Thyroid gland (tissue), 4 donors: Measurements from ENCODE around the gene BEST2. TPM values are rescaled to one million over a fixed set of nuclear protein-coding genes. Genes with fewer than 3 reads are reported as not detected.
"Not testable (repeated sequence)": the region's sequence is repeated elsewhere in the genome, so short reads cannot be mapped to it uniquely, and the experiment has no call there.

ENCODE experiments used
- DNase-seq, 2 donors: peaks; one replicate each; pipeline ENCODE4 v3.0.0-alpha.2; 2019
- H3K27ac ChIP-seq, 3 donors: fragments of 200-600 bp; sonication (generic); 1 replicate in 2 of 3; 2 replicates in 1 of 3; pipeline ENCODE4 v1.5.1; 2016 to 2019; ENCODE audit warnings: mild to moderate bottlenecking in 1 of 3, moderate library complexity in 1 of 3
- H3K27me3 ChIP-seq: fragments of 200-600 bp; sonication (generic); one replicate; pipeline ENCODE4 v1.5.1; 2019
- H3K36me3 ChIP-seq, 2 donors: fragments of 200-600 bp; sonication (generic); one replicate each; pipeline ENCODE4 v1.5.1; 2016 to 2019
- H3K4me1 ChIP-seq, 2 donors: fragments of 200-600 bp; sonication (generic); one replicate each; pipeline ENCODE4 v1.5.1; 2017 to 2019
- H3K4me3 ChIP-seq, 3 donors: fragments of 200-600 bp; sonication (generic); replicated peaks in 1 of 3; 1 replicate in 2 of 3; 2 replicates in 1 of 3; pipeline ENCODE4 v1.5.1; 2016; ENCODE audit warnings: mild to moderate bottlenecking in 1 of 3
- H3K9me3 ChIP-seq: fragments of 200-600 bp; sonication (generic); one replicate; pipeline ENCODE4 v1.5.1; 2017
- POLR2A ChIP-seq, 2 donors: fragments of 450-650 bp; IDR thresholded peaks; one replicate each; pipeline ENCODE4 v1.6.1; 2017; ENCODE audit warnings: antibody characterized with exemption in 2 of 2, mild to moderate bottlenecking in 2 of 2, moderate library complexity in 1 of 2
- WGBS, 2 donors: methylation state at CpG; one replicate each; pipeline ENCODE4 v1.1.5; 2017; 5-methylcytosine and 5-hydroxymethylcytosine counted together
- intact Hi-C: fragments of 100-400 bp; cut with DNase I; formaldehyde crosslinking; loops from one replicate; pipeline ENCODE4 v1.15.1; 2023
- total RNA-seq, 4 donors: library from RNA; depleted of rRNA; stranded (reverse); fragments of >200 nt; gene quantifications; one replicate each; pipeline ENCODE4 v1.2.3, GENCODE V29; 2016
- TF ChIP-seq, protein P1 (sequence below), 6 experiments: fragments of 200-600 bp in 3 of 6; fragments of 450-650 bp in 3 of 6; sonication (generic) in 3 of 6; IDR thresholded peaks; one replicate each; pipeline ENCODE4 v1.5.1; 2016 to 2019; ENCODE audit warnings: antibody characterized with exemption in 6 of 6, mild to moderate bottlenecking in 2 of 6, inconsistent platforms in 1 of 6, moderate library complexity in 1 of 6

The BEST2 gene
- total RNA-seq, 4 donors from 2014 or later = not detected

- TF ChIP-seq, protein P1, sequence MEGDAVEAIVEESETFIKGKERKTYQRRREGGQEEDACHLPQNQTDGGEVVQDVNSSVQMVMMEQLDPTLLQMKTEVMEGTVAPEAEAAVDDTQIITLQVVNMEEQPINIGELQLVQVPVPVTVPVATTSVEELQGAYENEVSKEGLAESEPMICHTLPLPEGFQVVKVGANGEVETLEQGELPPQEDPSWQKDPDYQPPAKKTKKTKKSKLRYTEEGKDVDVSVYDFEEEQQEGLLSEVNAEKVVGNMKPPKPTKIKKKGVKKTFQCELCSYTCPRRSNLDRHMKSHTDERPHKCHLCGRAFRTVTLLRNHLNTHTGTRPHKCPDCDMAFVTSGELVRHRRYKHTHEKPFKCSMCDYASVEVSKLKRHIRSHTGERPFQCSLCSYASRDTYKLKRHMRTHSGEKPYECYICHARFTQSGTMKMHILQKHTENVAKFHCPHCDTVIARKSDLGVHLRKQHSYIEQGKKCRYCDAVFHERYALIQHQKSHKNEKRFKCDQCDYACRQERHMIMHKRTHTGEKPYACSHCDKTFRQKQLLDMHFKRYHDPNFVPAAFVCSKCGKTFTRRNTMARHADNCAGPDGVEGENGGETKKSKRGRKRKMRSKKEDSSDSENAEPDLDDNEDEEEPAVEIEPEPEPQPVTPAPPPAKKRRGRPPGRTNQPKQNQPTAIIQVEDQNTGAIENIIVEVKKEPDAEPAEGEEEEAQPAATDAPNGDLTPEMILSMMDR (IDR thresholded peaks at IDR 0.05) = no peak
- TF ChIP-seq POLR2A (IDR thresholded peaks at IDR 0.05) = no peak
- 95 to 97% methylated on average over 8 of the region's 8 CpGs for WGBS, 2 donors
- peaks cover 80 to 81% of the 10 kb centered on the region in 2 donors for H3K36me3 ChIP-seq
- H3K4me1 ChIP-seq = no peaks in the 10 kb centered on the region
- intact Hi-C loops = no loop called here
- H3K9me3 ChIP-seq = no peaks in the 10 kb centered on the region
- DNase-seq = no peak
- no peak overlapping the region for H3K27ac ChIP-seq
- H3K4me3 ChIP-seq = no peak overlapping the region
- no peaks in the 10 kb centered on the region for H3K27me3 ChIP-seq
These were observed 43.0 kb upstream of the BEST2 start for GRCh38 chr19:12708641-12709040.

- WGBS, 2 donors = 95 to 98% methylated on average over 10 to 17 of the region's 17 CpGs
- intact Hi-C loops = no loop called here
- Histone ChIP-seq H3K27me3 (no peaks in the 10 kb centered on the region), H3K9me3 (no peaks in the 10 kb centered on the region), H3K4me1 (no peaks in the 10 kb centered on the region), H3K4me3 (no peak overlapping the region), H3K27ac (no peak overlapping the region), H3K36me3 (peaks cover 77 to 78% of the 10 kb centered on the region in 2 donors)
- TF ChIP-seq POLR2A (IDR thresholded peaks at IDR 0.05) = no peak
- TF ChIP-seq, protein P1 (IDR thresholded peaks at IDR 0.05) = no peak
- no peak for DNase-seq
These were observed 40.4 kb upstream of the BEST2 start for GRCh38 chr19:12711187-12711586.

DNA sequence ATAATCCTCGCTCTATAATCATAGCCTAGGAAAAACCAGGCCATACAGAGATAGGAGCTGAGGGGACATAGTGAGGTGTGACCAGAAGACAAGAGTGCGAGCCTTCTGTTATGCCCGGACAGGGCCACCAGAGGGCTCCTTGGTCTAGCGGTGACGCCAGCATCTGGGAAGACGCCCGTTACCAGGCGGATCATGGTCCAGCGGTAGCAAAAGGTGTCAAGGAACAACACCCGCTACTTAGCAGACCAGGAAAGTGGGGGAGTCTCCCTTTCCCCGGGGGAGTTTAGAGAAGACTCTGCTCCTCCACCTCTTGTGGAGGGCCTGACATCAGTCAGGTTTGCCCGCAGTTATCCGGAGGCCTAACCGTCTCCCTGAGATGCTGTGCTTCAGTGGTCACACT, 39.5 kb upstream of the BEST2 start:
- intact Hi-C loops, H3K4me3 ChIP-seq, H3K27me3 ChIP-seq, H3K27ac ChIP-seq, H3K9me3 ChIP-seq, H3K4me1 ChIP-seq: not testable (repeated sequence)
- 77 to 90% methylated on average over 5 of the region's 14 CpGs for WGBS, 2 donors
- peaks cover 71 to 73% of the 10 kb centered on the region in 2 donors for H3K36me3 ChIP-seq
- TF ChIP-seq, protein P1 (IDR thresholded peaks at IDR 0.05) = peak in 4 of 6 experiments; percentile 18 to 46 (median 40)
- DNase-seq = peak; percentile 44 to 48

- peaks cover 65 to 69% of the 10 kb centered on the region in 2 donors for H3K36me3 ChIP-seq
These were observed 38.3 kb upstream of the BEST2 start for GRCh38 chr19:12713304-12713703.

GRCh38 chr19:12715102-12715501, 36.5 kb upstream of the BEST2 start:
- Histone ChIP-seq H3K4me3 (no peak overlapping the region), H3K4me1 (peaks cover 0 to 2% of the 10 kb centered on the region in 2 donors), H3K27ac (no peak overlapping the region), H3K27me3 (no peaks in the 10 kb centered on the region), H3K36me3 (peaks cover 52 to 63% of the 10 kb centered on the region in 2 donors), H3K9me3 (no peaks in the 10 kb centered on the region)
- TF ChIP-seq POLR2A (IDR thresholded peaks at IDR 0.05) = no peak
- TF ChIP-seq, protein P1 (IDR thresholded peaks at IDR 0.05) = no peak
- intact Hi-C loops = no loop called here
- WGBS, 2 donors = 93 to 97% methylated on average over 11 to 15 of the region's 15 CpGs
- DNase-seq = no peak

More at GRCh38 chr19:12713304-12713703, 38.3 kb upstream of the BEST2 start:
- H3K27me3 ChIP-seq, H3K27ac ChIP-seq, H3K4me3 ChIP-seq, H3K9me3 ChIP-seq, intact Hi-C loops, DNase-seq, H3K4me1 ChIP-seq: not testable (repeated sequence)
- 93 to 94% methylated on average over 9 of the region's 9 CpGs for WGBS, 2 donors

- TF ChIP-seq POLR2A (IDR thresholded peaks at IDR 0.05) = no peak
- TF ChIP-seq, protein P1 (IDR thresholded peaks at IDR 0.05) = no peak
- Histone ChIP-seq H3K9me3 (no peaks in the 10 kb centered on the region), H3K4me3 (no peak overlapping the region), H3K4me1 (peaks cover 4 to 10% of the 10 kb centered on the region in 2 donors), H3K27ac (no peak overlapping the region), H3K27me3 (no peaks in the 10 kb centered on the region), H3K36me3 (peaks cover 44 to 55% of the 10 kb centered on the region in 2 donors)
- 96 to 100% methylated on average over 3 of the region's 3 CpGs for WGBS, 2 donors
- intact Hi-C loops = no loop called here
- no peak for DNase-seq
These were observed 35.7 kb upstream of the BEST2 start for GRCh38 chr19:12715929-12716328.
